ENCODE measurements around the gene TRIM63. TPM values are rescaled to one million over a fixed set of nuclear protein-coding genes. Genes with fewer than 3 reads are reported as not detected.

The TRIM63 gene
- total and polyA plus RNA-seq, 2 of the 8 experiments (the other 6 are each of a cell fraction or from before 2014, with no cell fraction given) = not detected

GRCh38 chr1:26050248-26050640 lies 17.2 kb downstream of the TRIM63 start:
- 78% methylated on average over 6 of the region's 6 CpGs; no CpG with 5 or more reads in 1 of the 2 experiments for WGBS, 2 experiments (ENCODE audit: extremely low coverage in 1 of 2, insufficient coverage in 1 of 2, insufficient read length in 1 of 2, insufficient replicate concordance in 2 of 2, low coverage in 1 of 2, low lambda C conversion rate in 2 of 2, missing lambda C conversion rate in 1 of 2)
- no peak for TF ChIP-seq CHD2 (IDR thresholded peaks at IDR 0.05; ENCODE audit: low read length)
- no peak for TF ChIP-seq SRF (IDR thresholded peaks at IDR 0.05; ENCODE audit: low read depth, low read length)
- no peak for TF ChIP-seq TAF1 (IDR thresholded peaks at IDR 0.05; ENCODE audit: low read depth, low read length)
- TF ChIP-seq RFX5 (IDR thresholded peaks at IDR 0.05; ENCODE audit: borderline replicate concordance, low read depth, low read length) = no peak
- no peak for TF ChIP-seq SP4 (IDR thresholded peaks at IDR 0.05; ENCODE audit: low read length)
- no peak for TF ChIP-seq POLR2A (IDR thresholded peaks at IDR 0.05; ENCODE audit: control extremely low read depth in 1 of 2, low read depth in 2 of 2, low read length in 2 of 2)
- no peak for TF ChIP-seq RNF2 (IDR thresholded peaks at IDR 0.05; ENCODE audit: borderline replicate concordance, low read depth, low read length, missing control alignments, poor library complexity, severe bottlenecking)
- TF ChIP-seq POU5F1 (IDR thresholded peaks at IDR 0.05; ENCODE audit: low read depth, low read length) = no peak
- no peak for TF ChIP-seq RAD21 (IDR thresholded peaks at IDR 0.05 in 1 of 2, conservative IDR thresholded peaks at IDR 0.05 in 1 of 2; ENCODE audit: low read depth in 2 of 2, low read length in 2 of 2)
- no peak for TF ChIP-seq SIRT6 (IDR thresholded peaks at IDR 0.05; ENCODE audit: low read length)
- TF ChIP-seq CTBP2 (IDR thresholded peaks at IDR 0.05; ENCODE audit: borderline replicate concordance, insufficient read depth, insufficient read length, low read length) = no peak
- TF ChIP-seq BACH1 (IDR thresholded peaks at IDR 0.05; ENCODE audit: low read length) = no peak
- no peak for TF ChIP-seq KDM4A (IDR thresholded peaks at IDR 0.05; ENCODE audit: low read depth, low read length, severe bottlenecking)
- TF ChIP-seq GABPA (IDR thresholded peaks at IDR 0.05; ENCODE audit: borderline replicate concordance, insufficient read depth, low read length) = no peak
- TF ChIP-seq MAFK (IDR thresholded peaks at IDR 0.05; ENCODE audit: low read depth, low read length) = no peak
- Histone ChIP-seq H2BK15ac (ENCODE audit: low read length) (no peak overlapping the region), H2BK20ac (ENCODE audit: low read length) (no peak overlapping the region), H4K5ac (ENCODE audit: insufficient read length, low read depth, low read length) (no peak overlapping the region), H4K20me1 (replicated peaks in 1 of 2; ENCODE audit: control insufficient read depth in 1 of 2, insufficient read depth in 2 of 2, low read length in 2 of 2) (peaks cover 2% of the 10 kb centered on the region in 2 experiments), H3K27me3 (replicated peaks in 1 of 4; ENCODE audit: control insufficient read depth in 3 of 4, extremely low read depth in 1 of 4, insufficient read depth in 3 of 4, low read length in 3 of 4) (peaks cover 20 to 42% (median 34%) of the 10 kb centered on the region in 4 experiments), H3K9ac (replicated peaks in 1 of 4; ENCODE audit: extremely low read depth in 1 of 4, low read depth in 3 of 4, low read length in 3 of 4) (no peak overlapping the region), H3K9me3 (ENCODE audit: insufficient read depth in 2 of 2, low read depth in 1 of 2, low read length in 1 of 2) (no peaks in the 10 kb centered on the region), H3K79me1 (ENCODE audit: low read depth, low read length) (no peaks in the 10 kb centered on the region), H3K27ac (ENCODE audit: low read depth, low read length) (no peak overlapping the region), H3K4me1 (replicated peaks in 1 of 4; ENCODE audit: control insufficient read depth in 3 of 4, insufficient read depth in 4 of 4, low read length in 3 of 4) (peaks cover 0 to 11% (median 5%) of the 10 kb centered on the region in 4 experiments; a peak in 3 of 7 replicates), H2AK5ac (ENCODE audit: low read depth, low read length) (no peak overlapping the region), H4K8ac (ENCODE audit: extremely low read depth, insufficient read depth, low read length) (no peak overlapping the region), H3K18ac (ENCODE audit: extremely low read depth, low read length) (no peak overlapping the region), H3K14ac (ENCODE audit: insufficient read length) (no peak overlapping the region), H3K56ac (replicated peaks; ENCODE audit: insufficient read length, low read depth, low read length) (no peak overlapping the region), H2AFZ (ENCODE audit: low read length) (no peak overlapping the region), H4K91ac (replicated peaks; ENCODE audit: insufficient read length, low read length) (no peak overlapping the region), H2BK120ac (replicated peaks; ENCODE audit: low read depth, low read length) (no peak overlapping the region), H3K4ac (replicated peaks; ENCODE audit: insufficient read length, low read depth, low read length) (no peak overlapping the region), H2BK5ac (ENCODE audit: low read depth, low read length) (no peak overlapping the region), H3K4me2 (ENCODE audit: insufficient read depth in 1 of 2, low read depth in 2 of 2, low read length in 2 of 2) (no peak overlapping the region), H3K23me2 (ENCODE audit: low read depth, low read length) (peaks cover 10% of the 10 kb centered on the region; the same call in 1 of the 2 replicates), H3K4me3 (ENCODE audit: extremely low read depth in 1 of 4, insufficient read depth in 2 of 4, low read depth in 3 of 4, low read length in 4 of 4) (no peak overlapping the region), H3K36me3 (ENCODE audit: control insufficient read depth in 2 of 4, insufficient read depth in 4 of 4, low read length in 3 of 4) (no peaks in the 10 kb centered on the region; a peak in 1 of 8 replicates), H3K79me2 (ENCODE audit: control insufficient read depth in 1 of 2, insufficient read depth in 2 of 2, low read length in 2 of 2) (no peaks in the 10 kb centered on the region), H2BK12ac (ENCODE audit: low read depth, low read length) (no peak overlapping the region), H3K23ac (ENCODE audit: insufficient read length) (no peak overlapping the region)
- no peak for DNase-seq (ENCODE audit: low read depth in 1 of 2, low spot score in 2 of 2)
- POLR2A ChIA-PET (ENCODE audit: partially characterized antibody) = interaction anchor here (0.8 kb wide), 1 partner anchor 10 kb away, joined by 4 read pairs; no protein-coding TSS in a partner anchor
- CTCF ChIA-PET (ENCODE audit: partially characterized antibody) = interaction anchor here (0.7 to 1.3 kb wide), 3 partner anchors 9 to 95 kb away, joined by 3 read pairs; no protein-coding TSS in a partner anchor
- no peak for FAIRE-seq

Data from H1 (cell line).